GM12878 (cell line): ENCODE data around the gene AMDHD2. TPM values are rescaled to one million over a fixed set of nuclear protein-coding genes. Genes with fewer than 3 reads are reported as not detected.

Source experiments
- ATAC-seq: fragments of 200-7000 bp; cut with Tn5 transposase; 3 replicates; pipeline ENCODE4 v1.9.1; 2020; ENCODE audit warnings: mild to moderate bottlenecking, moderate library complexity
- BruUV-seq: library from RNA; stranded (reverse); fragments of 400-500 nt; replicated peaks from 2 replicates; lab custom pipeline; 2021; lab: Mats Ljungman, UMichigan
- CTCF ChIA-PET: fragments of 300-600 bp; sonication (Branson Sonifier 250); formaldehyde crosslinking; extraction: SDS; loops from one replicate; lab custom pipeline; 2021; ENCODE audit warnings: inconsistent platforms; lab: Yijun Ruan, JAX
- POLR2A ChIA-PET: fragments of 350-600 bp; formaldehyde crosslinking; extraction: SDS; loops from one replicate; lab custom pipeline; 2021; ENCODE audit warnings: inconsistent platforms; lab: Charles Lee
- RAD21 ChIA-PET: fragments of 300-600 bp; sonication (Branson Sonifier 250); formaldehyde crosslinking; loops from one replicate; lab custom pipeline; 2023; ENCODE audit warnings: antibody characterized with exemption; ENCODE audit not compliant: unreplicated experiment; lab: Charles Lee
- SMC1A ChIA-PET: fragments of 300-600 bp; sonication (Branson Sonifier 250); formaldehyde crosslinking; loops from one replicate; lab custom pipeline; 2023; ENCODE audit not compliant: unreplicated experiment, uncharacterized antibody; lab: Charles Lee
- DNase-seq: peaks from one replicate; pipeline ENCODE4 v3.0.0-alpha.2; 2011; ENCODE audit warnings: low read depth, low spot score
- FAIRE-seq: peaks from 3 replicates; lab custom pipeline; 2011; peaks lifted over from hg19 to GRCh38; lab: Jason Lieb, UNC
- H2AFZ ChIP-seq: 2 replicates; pipeline ENCODE4 v1.6.0; 2011; ENCODE audit warnings: low read depth, low read length, control low read depth; ENCODE audit not compliant: control insufficient read depth
- H3K27ac ChIP-seq: 2 replicates; pipeline ENCODE4 v1.5.1; 2011; ENCODE audit warnings: control low read depth; ENCODE audit not compliant: control insufficient read depth, insufficient read depth
- H3K27me3 ChIP-seq, 2 experiments: replicated peaks in 1 of 2; 2 replicates each; pipeline versions ENCODE4 v1.6.0 to v1.6.1; 2011; ENCODE audit warnings: low read length in 1 of 2; ENCODE audit not compliant: control insufficient read depth in 2 of 2, insufficient read depth in 2 of 2
- H3K36me3 ChIP-seq, 2 experiments: 2 replicates each; pipeline ENCODE4 v1.5.1; 2011; ENCODE audit warnings: low read length in 1 of 2; ENCODE audit not compliant: control insufficient read depth in 2 of 2, insufficient read depth in 2 of 2
- H3K4me1 ChIP-seq: 2 replicates; pipeline ENCODE4 v1.6.1; 2011; ENCODE audit warnings: mild to moderate bottlenecking, low read length, moderate library complexity, mixed read lengths; ENCODE audit not compliant: control insufficient read depth, insufficient read depth
- H3K4me2 ChIP-seq: 2 replicates; pipeline ENCODE4 v1.6.0; 2011; ENCODE audit warnings: control low read depth; ENCODE audit not compliant: control insufficient read depth, insufficient read depth
- H3K4me3 ChIP-seq: fragments of 200-600 bp; sonication (generic); 2 replicates; pipeline ENCODE4 v1.5.1; 2016
- H3K79me2 ChIP-seq: 2 replicates; pipeline ENCODE4 v1.6.0; 2011; ENCODE audit warnings: low read length; ENCODE audit not compliant: control insufficient read depth, insufficient read depth
- H3K9ac ChIP-seq: 2 replicates; pipeline ENCODE4 v1.8.0; 2011; ENCODE audit warnings: low read length, control low read depth, mixed read lengths; ENCODE audit not compliant: control insufficient read depth, insufficient read depth
- H3K9me3 ChIP-seq: replicated peaks from 3 replicates; pipeline ENCODE4 v1.5.1; 2011; ENCODE audit warnings: mild to moderate bottlenecking, low read length; ENCODE audit not compliant: control insufficient read depth, insufficient read depth
- H4K20me1 ChIP-seq: 2 replicates; pipeline ENCODE4 v1.6.0; 2011; ENCODE audit not compliant: control insufficient read depth, insufficient read depth
- BRCA1 ChIP-seq: IDR thresholded peaks from 2 replicates; pipeline ENCODE4 v1.6.1; 2011; ENCODE audit warnings: low read depth, low read length, improper control_type of control experiment
- CHD2 ChIP-seq: IDR thresholded peaks from 2 replicates; pipeline ENCODE4 v1.6.1; 2011; ENCODE audit warnings: low read depth, low read length, improper control_type of control experiment, borderline replicate concordance
- CREB1 ChIP-seq: IDR thresholded peaks from 2 replicates; pipeline ENCODE4 v1.6.1; 2012; ENCODE audit warnings: low read depth, mild to moderate bottlenecking, inconsistent platforms
- E2F8 ChIP-seq: fragments of 450-650 bp; IDR thresholded peaks from 2 replicates; pipeline ENCODE4 v1.6.1; 2018; ENCODE audit warnings: mild to moderate bottlenecking, low read depth, moderate library complexity; ENCODE audit not compliant: partially characterized antibody
- FOS ChIP-seq: IDR thresholded peaks from 3 replicates; pipeline ENCODE4 v1.6.1; 2011; ENCODE audit warnings: borderline replicate concordance; ENCODE audit not compliant: insufficient read length; ENCODE audit errors: extremely low read depth
- IRF4 ChIP-seq: IDR thresholded peaks from 2 replicates; pipeline ENCODE4 v1.6.1; 2011; ENCODE audit warnings: low read depth, low read length
- KAT2A ChIP-seq: conservative IDR thresholded peaks from 2 replicates; pipeline ENCODE4 v1.6.1; 2011; ENCODE audit warnings: low read depth, low read length; ENCODE audit not compliant: control insufficient read depth
- MTA3 ChIP-seq: IDR thresholded peaks from 2 replicates; pipeline ENCODE4 v1.6.1; 2012; ENCODE audit warnings: low read length, inconsistent platforms, borderline replicate concordance
- NFIC ChIP-seq: IDR thresholded peaks from 2 replicates; pipeline ENCODE4 v1.6.1; 2012; ENCODE audit warnings: low read depth, mild to moderate bottlenecking, inconsistent platforms, low read length, moderate library complexity
- NFYA ChIP-seq: IDR thresholded peaks from 2 replicates; pipeline ENCODE4 v1.6.1; 2011; ENCODE audit warnings: low read depth, mild to moderate bottlenecking, low read length, improper control_type of control experiment, borderline replicate concordance
- NFYB ChIP-seq: IDR thresholded peaks from 2 replicates; pipeline ENCODE4 v1.6.1; 2011; ENCODE audit warnings: low read depth, mild to moderate bottlenecking, low read length, improper control_type of control experiment, moderate library complexity; ENCODE audit not compliant: insufficient read depth
- POLR2A ChIP-seq: IDR thresholded peaks from 2 replicates; pipeline ENCODE4 v1.6.1; 2011; ENCODE audit warnings: low read depth, mild to moderate bottlenecking, low read length
- RELB ChIP-seq: fragments of 450-650 bp; IDR thresholded peaks from 2 replicates; pipeline ENCODE4 v1.6.1; 2017; ENCODE audit warnings: low read depth, mild to moderate bottlenecking, moderate library complexity
- TBL1XR1 ChIP-seq: IDR thresholded peaks from 2 replicates; pipeline ENCODE4 v1.6.1; 2012; ENCODE audit warnings: low read depth, low read length, improper control_type of control experiment
- ZBTB4 ChIP-seq: fragments of 450-650 bp; formaldehyde crosslinking; IDR thresholded peaks from 2 replicates; pipeline ENCODE4 v1.4.0; 2022; ENCODE audit warnings: mild to moderate bottlenecking, moderate library complexity
- ZNF384 ChIP-seq: IDR thresholded peaks from 2 replicates; pipeline ENCODE4 v1.6.1; 2012; ENCODE audit warnings: low read depth, mild to moderate bottlenecking, low read length, improper control_type of control experiment, borderline replicate concordance
- WGBS: methylation state at CpG from one replicate; pipeline ENCODE4 v1.1.6; 2016; ENCODE audit warnings: low lambda C conversion rate; ENCODE audit not compliant: insufficient replicate concordance, insufficient coverage; ENCODE audit errors: missing lambda C conversion rate; 5-methylcytosine and 5-hydroxymethylcytosine counted together
- in situ Hi-C: fragments of 300-500 bp; cut with MboI; formaldehyde crosslinking; loops from 9 replicates; pipeline ENCODE4 v1.14.3; 2018; ENCODE audit warnings: mixed read lengths
- intact Hi-C: fragments of 100-400 bp; cut with micrococcal nuclease; formaldehyde crosslinking; loops from one replicate; pipeline ENCODE4 v1.14.2; 2022; ENCODE audit not compliant: unreplicated experiment
- polyA plus RNA-seq, 11 experiments: library from polyadenylated mRNA; depleted of rRNA in 4 of 11; unstranded in 6 of 11; stranded (reverse) in 5 of 11; fragments of >200 nt; fragmentation: Nextera tagmentation in 4 of 11; fragmentation: Illumina TruSeq in 1 of 11; extraction: Ambion mirVana in 4 of 11; extraction: Trizol in 1 of 11; gene quantifications; 1 replicate in 1 of 11; 2 replicates in 10 of 11; pipeline versions ENCODE4 v1.2.1 to v1.2.3, GENCODE V29; 2011 to 2016; ENCODE audit warnings: inconsistent platforms in 2 of 11, missing spikeins in 2 of 11, low read depth in 1 of 11
- total RNA-seq, 4 experiments: library from RNA; depleted of rRNA in 3 of 4; stranded (reverse); fragments of >200 nt in 3 of 4; fragmentation: Illumina TruSeq in 1 of 4; extraction: Trizol in 1 of 4; gene quantifications; 2 replicates each; pipeline versions ENCODE4 v1.2.1 to v1.2.3, GENCODE V29; 2013 to 2021

Gene AMDHD2
- total and polyA plus RNA-seq, 10 of the 15 experiments (the other 5 are each of a cell fraction or from before 2014, with no cell fraction given): 0.60 to 41.8 (median 24.3) TPM; not detected in 1

- CTCF ChIA-PET: no interaction called here
- WGBS: 92% methylated on average over 13 of the region's 13 CpGs
- ATAC-seq (no peak), FAIRE-seq (no peak), DNase-seq (no peak)
- no peaks in the 10 kb centered on the region for H4K20me1 ChIP-seq
- no peak overlapping the region for H3K27ac ChIP-seq
- peaks cover 7% of the 10 kb centered on the region for H3K4me1 ChIP-seq
- in situ Hi-C loops: loop anchor here (10.0 kb wide), 1 partner anchor 477 kb away; the partner anchor contains the start of gene NPW
- no peak overlapping the region for H3K4me3 ChIP-seq
- no TSS peak for BruUV-seq
- RAD21 ChIA-PET: no interaction called here
- H2AFZ ChIP-seq: no peak overlapping the region
- H3K9me3 ChIP-seq: no peaks in the 10 kb centered on the region
- no peak overlapping the region for H3K4me2 ChIP-seq
- H3K36me3 ChIP-seq: peaks cover 0 to 9% of the 10 kb centered on the region in 2 experiments; a peak in 2 of 4 replicates
- no peaks in the 10 kb centered on the region for H3K27me3 ChIP-seq
- no peak overlapping the region for H3K9ac ChIP-seq
- H3K79me2 ChIP-seq: no peaks in the 10 kb centered on the region
- intact Hi-C loops: no loop called here
- POLR2A ChIA-PET: no interaction called here
- SMC1A ChIA-PET: no interaction called here
- no peak for TF ChIP-seq MTA3
- no peak for TF ChIP-seq E2F8
- no peak for TF ChIP-seq TBL1XR1
- TF ChIP-seq ZBTB4: no peak
- TF ChIP-seq NFYA: no peak
- TF ChIP-seq RELB: no peak
- TF ChIP-seq CHD2: no peak
- no peak for TF ChIP-seq POLR2A
- no peak for TF ChIP-seq KAT2A
- TF ChIP-seq NFYB: no peak
- no peak for TF ChIP-seq FOS
- TF ChIP-seq CREB1: no peak
- TF ChIP-seq IRF4: no peak
- TF ChIP-seq NFIC: no peak
- no peak for TF ChIP-seq ZNF384
- no peak for TF ChIP-seq BRCA1
Measured at GRCh38 chr16:2492292-2492691, 27.9 kb upstream of the AMDHD2 start.
